ENCODE measurements around the gene CYSTM1.
"Not testable (repeated sequence)": the region's sequence is repeated elsewhere in the genome, so short reads cannot be mapped to it uniquely, and the experiment has no call there.

The CYSTM1 gene

GRCh38 chr5:140181002-140181483, 6.1 kb downstream of the CYSTM1 start:
- DNase-seq = no peak

GRCh38 chr5:140181525-140181924, 6.5 kb downstream of the CYSTM1 start:
- no peak for DNase-seq

GRCh38 chr5:140182075-140182711, 7.2 kb downstream of the CYSTM1 start:
- DNase-seq = no peak

GRCh38 chr5:140182803-140183367, 7.9 kb downstream of the CYSTM1 start:
- no peak for DNase-seq

- DNase-seq = no peak
Observed at GRCh38 chr5:140185409-140185808, 10.4 kb downstream of the CYSTM1 start.

- DNase-seq = no peak
Observed at GRCh38 chr5:140186267-140186671, 11.3 kb downstream of the CYSTM1 start.

- no peak for DNase-seq
Observed at GRCh38 chr5:140189253-140189652, 14.3 kb downstream of the CYSTM1 start.

- DNase-seq = no peak
Observed at GRCh38 chr5:140189977-140190871, 15.2 kb downstream of the CYSTM1 start.

- DNase-seq = no peak
Observed at GRCh38 chr5:140190872-140191218, 15.9 kb downstream of the CYSTM1 start.

- DNase-seq = no peak
Observed at GRCh38 chr5:140192715-140193430, 17.9 kb downstream of the CYSTM1 start.

GRCh38 chr5:140194662-140195061, 19.7 kb downstream of the CYSTM1 start:
- DNase-seq = no peak

GRCh38 chr5:140196115-140196814, 21.3 kb downstream of the CYSTM1 start:
- no peak for DNase-seq

GRCh38 chr5:140197023-140197422, 22.0 kb downstream of the CYSTM1 start:
- no peak for DNase-seq

- DNase-seq = not testable (repeated sequence)
Observed at GRCh38 chr5:140198915-140199314, 23.9 kb downstream of the CYSTM1 start.

GRCh38 chr5:140202078-140202477, 27.1 kb downstream of the CYSTM1 start:
- DNase-seq = no peak

- DNase-seq = no peak
Observed at GRCh38 chr5:140202610-140203009, 27.6 kb downstream of the CYSTM1 start.

GRCh38 chr5:140205216-140205615, 30.2 kb downstream of the CYSTM1 start:
- DNase-seq = no peak

GRCh38 chr5:140205952-140206351, 31.0 kb downstream of the CYSTM1 start:
- DNase-seq = no peak

GRCh38 chr5:140207250-140207964, 32.4 kb downstream of the CYSTM1 start:
- DNase-seq = no peak

- DNase-seq = no peak
Observed at GRCh38 chr5:140208065-140208464, 33.1 kb downstream of the CYSTM1 start.

GRCh38 chr5:140213370-140213983, 38.5 kb downstream of the CYSTM1 start:
- no peak for DNase-seq
